SK-N-MC (cell line): ENCODE data around the gene CHMP4B.

Source experiments
- DNase-seq: peaks from one replicate; pipeline ENCODE4 v3.0.0-alpha.2; 2011; ENCODE audit warnings: low read depth, low spot score
- H3K27ac ChIP-seq: fragments of 200-600 bp; sonication (generic); 2 replicates; pipeline ENCODE4 v1.5.1; 2016; ENCODE audit warnings: mixed run types
- H3K36me3 ChIP-seq: fragments of 200-600 bp; sonication (generic); 2 replicates; pipeline ENCODE4 v1.6.1; 2017; ENCODE audit warnings: antibody characterized with exemption, low read length, mixed read lengths; ENCODE audit not compliant: insufficient read depth
- H3K4me3 ChIP-seq: fragments of 200-600 bp; sonication (generic); 2 replicates; pipeline ENCODE4 v1.5.1; 2016
- H3K9ac ChIP-seq: fragments of 200-600 bp; sonication (generic); 2 replicates; pipeline ENCODE4 v1.8.0; 2017; ENCODE audit warnings: mixed run types, mixed read lengths; ENCODE audit not compliant: insufficient read length
- H3K9me3 ChIP-seq: fragments of 200-600 bp; sonication (generic); 2 replicates; pipeline ENCODE4 v1.6.1; 2017; ENCODE audit warnings: low read depth, mild to moderate bottlenecking, antibody characterized with exemption, low read length, moderate library complexity, mixed read lengths
- EZH2 ChIP-seq: fragments of 200-600 bp; sonication (generic); IDR thresholded peaks from one replicate; pipeline ENCODE4 v1.6.1; 2017; ENCODE audit warnings: antibody characterized with exemption
- FOXP2 ChIP-seq: optimal IDR thresholded peaks from 2 replicates; pipeline ENCODE3; 2011; ENCODE audit warnings: mild to moderate bottlenecking, moderate library complexity; ENCODE audit not compliant: insufficient read depth; ENCODE audit errors: extremely low read length, control extremely low read depth
- POLR2AphosphoS5 ChIP-seq: IDR thresholded peaks from 2 replicates; pipeline ENCODE4 v1.6.1; 2012; ENCODE audit warnings: mild to moderate bottlenecking, low read depth, low read length, borderline replicate concordance

Gene CHMP4B

GRCh38 chr20:33893314-33893713 lies 82.2 kb downstream of the CHMP4B start:
- Histone ChIP-seq H3K9ac (no peak overlapping the region), H3K4me3 (no peak overlapping the region), H3K27ac (no peak overlapping the region), H3K9me3 (no peaks in the 10 kb centered on the region), H3K36me3 (no peaks in the 10 kb centered on the region)
- DNase-seq, result no peak
- TF ChIP-seq EZH2, result no peak
- no peak for TF ChIP-seq FOXP2
- no peak for TF ChIP-seq POLR2AphosphoS5

- Histone ChIP-seq H3K27ac (no peak overlapping the region), H3K9me3 (no peaks in the 10 kb centered on the region), H3K9ac (no peak overlapping the region), H3K4me3 (no peak overlapping the region), H3K36me3 (no peaks in the 10 kb centered on the region)
- TF ChIP-seq FOXP2 (no peak), EZH2 (no peak), POLR2AphosphoS5 (no peak)
- no peak for DNase-seq
These were observed 83.7 kb downstream of the CHMP4B start for GRCh38 chr20:33894798-33895197.

DNA sequence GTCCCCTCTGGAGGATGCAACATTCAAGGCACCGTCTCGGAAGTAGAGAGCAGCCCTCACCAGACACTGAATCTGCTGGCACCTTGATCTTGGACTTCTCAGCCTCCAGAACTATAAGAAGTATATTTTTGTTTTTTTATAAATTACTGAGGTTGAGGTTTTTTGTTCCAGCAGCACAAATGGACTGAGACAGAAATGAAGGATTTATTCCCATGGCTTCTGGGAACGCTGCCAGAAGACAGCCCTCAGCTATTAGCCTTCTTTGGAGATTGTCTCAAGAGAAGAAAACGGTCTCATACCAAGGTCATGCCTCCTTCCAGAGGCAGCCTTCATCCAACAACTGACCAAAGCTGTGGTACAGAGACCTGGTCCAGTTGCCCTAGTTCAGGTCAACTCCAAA lies 85.4 kb downstream of the CHMP4B start:
- no peak overlapping the region for H3K9ac ChIP-seq
- no peak for DNase-seq
- no peak overlapping the region for H3K27ac ChIP-seq
- no peak for TF ChIP-seq POLR2AphosphoS5
- TF ChIP-seq FOXP2, result no peak
- no peak for TF ChIP-seq EZH2
- no peaks in the 10 kb centered on the region for H3K9me3 ChIP-seq
- H3K36me3 ChIP-seq, result no peaks in the 10 kb centered on the region
- no peak overlapping the region for H3K4me3 ChIP-seq

GRCh38 chr20:33897313-33897912 lies 86.3 kb downstream of the CHMP4B start:
- Histone ChIP-seq H3K27ac (no peak overlapping the region), H3K9ac (no peak overlapping the region), H3K9me3 (no peaks in the 10 kb centered on the region), H3K4me3 (no peak overlapping the region), H3K36me3 (no peaks in the 10 kb centered on the region)
- no peak for DNase-seq
- TF ChIP-seq FOXP2, result no peak
- TF ChIP-seq EZH2, result no peak
- TF ChIP-seq POLR2AphosphoS5, result no peak

DNA sequence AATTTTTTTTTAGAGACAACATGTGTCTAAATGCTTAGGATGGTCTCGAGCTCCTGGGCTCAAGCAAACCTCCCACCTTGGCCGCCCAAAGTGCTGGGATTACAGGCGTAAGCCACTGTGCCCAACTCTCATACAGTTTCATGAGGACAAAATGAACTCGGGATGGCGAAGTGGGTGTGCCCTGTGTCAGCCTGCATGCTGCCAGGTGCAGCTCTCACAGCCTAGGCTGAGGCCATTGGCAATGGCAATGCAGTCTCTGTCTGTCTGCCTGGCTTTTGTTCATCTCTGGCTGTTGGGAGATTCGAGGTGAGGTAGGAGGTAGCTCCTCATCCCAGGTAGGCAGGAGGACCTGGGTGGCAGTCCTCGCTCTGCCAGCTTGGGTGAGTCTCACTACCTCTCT lies 88.0 kb downstream of the CHMP4B start:
- no peak for TF ChIP-seq POLR2AphosphoS5
- no peak for TF ChIP-seq FOXP2
- TF ChIP-seq EZH2, result no peak
- no peaks in the 10 kb centered on the region for H3K9me3 ChIP-seq
- no peaks in the 10 kb centered on the region for H3K36me3 ChIP-seq
- H3K4me3 ChIP-seq, result no peak overlapping the region
- H3K9ac ChIP-seq, result no peak overlapping the region
- no peak overlapping the region for H3K27ac ChIP-seq
- no peak for DNase-seq

GRCh38 chr20:33900521-33901131 lies 89.5 kb downstream of the CHMP4B start:
- no peak overlapping the region for H3K4me3 ChIP-seq
- DNase-seq, result no peak
- H3K27ac ChIP-seq, result no peak overlapping the region
- no peaks in the 10 kb centered on the region for H3K9me3 ChIP-seq
- H3K36me3 ChIP-seq, result no peaks in the 10 kb centered on the region
- H3K9ac ChIP-seq, result no peak overlapping the region
- no peak for TF ChIP-seq POLR2AphosphoS5
- no peak for TF ChIP-seq FOXP2
- TF ChIP-seq EZH2, result no peak

DNA sequence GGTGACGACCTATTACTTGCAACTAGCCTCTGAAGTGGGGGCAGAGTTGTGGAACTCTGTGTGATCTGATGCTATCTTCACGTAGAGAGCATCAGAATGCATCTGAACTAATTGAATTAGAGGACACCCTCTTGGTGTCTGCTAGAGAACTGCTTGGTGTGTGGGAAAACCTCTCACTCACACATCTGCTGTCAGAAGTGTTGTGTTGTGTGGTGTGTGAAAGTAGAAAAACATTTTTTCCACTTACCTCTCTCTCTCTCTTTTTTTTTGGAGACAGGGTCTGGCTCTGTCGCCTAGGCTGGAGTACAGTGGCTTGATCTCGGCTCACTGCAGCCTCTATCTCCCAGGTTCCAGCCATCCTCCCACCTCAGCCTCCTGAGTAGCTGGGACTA lies 90.0 kb downstream of the CHMP4B start:
- Histone ChIP-seq H3K9ac (no peak overlapping the region), H3K36me3 (no peaks in the 10 kb centered on the region), H3K27ac (no peak overlapping the region), H3K9me3 (no peaks in the 10 kb centered on the region), H3K4me3 (no peak overlapping the region)
- no peak for DNase-seq
- TF ChIP-seq EZH2 (no peak), POLR2AphosphoS5 (no peak)

GRCh38 chr20:33902011-33902410 lies 90.9 kb downstream of the CHMP4B start:
- H3K9ac ChIP-seq, result no peak overlapping the region
- no peak overlapping the region for H3K4me3 ChIP-seq
- TF ChIP-seq FOXP2 (no peak), POLR2AphosphoS5 (no peak), EZH2 (no peak)
- no peak for DNase-seq
- H3K36me3 ChIP-seq, result no peaks in the 10 kb centered on the region
- no peaks in the 10 kb centered on the region for H3K9me3 ChIP-seq
- no peak overlapping the region for H3K27ac ChIP-seq
